GM19043 (cell line): ENCODE results near the gene ZNF311.

Source experiments
- ATAC-seq: cut with Tn5 transposase; IDR thresholded peaks from one replicate; pipeline ENCODE4 v1.9.1; 2021; ENCODE audit warnings: low read depth; ENCODE audit not compliant: unreplicated experiment

ZNF311 gene

DNA sequence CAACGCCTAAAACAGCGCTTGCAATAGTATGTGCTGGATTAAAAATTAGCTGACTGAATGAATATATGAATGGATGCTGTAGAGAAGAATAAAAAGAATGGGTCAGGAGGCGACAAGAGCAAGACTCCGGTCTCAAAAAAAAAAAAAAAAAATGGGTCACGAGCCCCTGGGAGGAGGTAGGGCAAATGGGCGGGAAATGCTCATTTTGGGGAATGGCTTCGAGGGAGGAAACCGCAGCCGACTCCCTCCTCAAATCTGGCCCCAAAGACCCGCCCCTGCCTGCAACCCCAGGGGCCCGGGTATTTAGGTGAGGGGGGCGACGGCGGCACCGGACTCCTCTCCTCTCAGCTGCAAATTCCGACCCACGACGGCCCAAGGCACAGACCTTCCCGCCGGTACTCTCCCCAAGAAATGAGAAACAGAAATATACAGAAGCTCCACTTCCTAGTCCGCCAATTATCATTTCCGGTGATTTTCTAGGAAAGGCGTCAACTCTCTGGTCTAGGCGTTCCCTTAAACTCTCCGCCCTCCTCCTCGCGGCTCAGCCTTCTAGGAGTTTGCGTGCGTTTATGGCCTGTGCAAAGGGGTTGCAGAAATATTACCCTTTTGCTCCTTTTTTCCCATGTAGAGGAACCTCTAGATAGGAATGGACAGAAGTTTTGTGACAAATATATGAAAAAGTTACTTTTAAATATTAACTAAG, at the start of gene ZNF311:
ZNF311 (minus strand) TSS at position 133 of the 703 bp plus-strand sequence. CDS start 1,361 bp downstream, outside the sequence.
- no peak for ATAC-seq

DNA sequence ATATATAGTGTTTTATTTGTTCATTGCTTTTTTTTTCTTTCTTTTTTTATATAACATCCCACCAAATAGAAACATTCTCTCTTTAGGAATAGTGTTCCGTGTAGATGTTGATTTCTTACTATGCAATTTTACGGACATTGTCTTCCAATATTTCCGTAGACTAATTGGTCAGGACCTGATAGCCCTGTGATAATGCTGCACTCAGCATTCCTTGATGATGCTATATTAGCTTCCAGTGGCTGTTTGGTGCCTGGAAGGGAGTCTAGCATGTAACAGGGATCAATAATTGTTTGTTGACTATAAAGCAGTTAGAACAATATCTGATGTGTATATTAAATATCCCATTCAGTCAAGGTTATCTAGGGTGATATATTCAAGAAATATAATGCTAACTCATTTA, 46.6 kb upstream of the ZNF311 start:
- no peak for ATAC-seq

DNA sequence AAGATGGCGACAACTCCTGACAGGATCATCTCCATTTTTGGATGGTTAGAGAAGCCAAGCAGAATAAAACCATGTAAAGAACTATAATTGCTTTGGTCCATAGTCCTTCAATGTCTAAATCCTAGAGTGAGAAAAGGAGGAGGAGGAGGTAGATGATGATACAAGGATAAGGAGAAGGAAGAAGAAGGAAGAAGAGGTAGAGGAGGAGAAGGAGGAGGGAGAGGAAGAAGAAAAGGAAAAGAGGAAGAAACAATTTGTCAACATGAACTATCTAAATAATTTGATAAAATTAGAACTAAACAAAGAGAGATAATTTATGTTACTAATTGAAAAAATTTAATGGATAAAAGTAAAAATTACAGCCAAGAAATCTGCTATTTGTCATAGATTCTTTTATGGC, 40.0 kb upstream of the ZNF311 start, which contains the start of gene OR2W1:
OR2W1 (minus strand) TSS at position 101 of the 400 bp plus-strand sequence; CDS start at position 101, 0 bp downstream.
- ATAC-seq: no peak

DNA sequence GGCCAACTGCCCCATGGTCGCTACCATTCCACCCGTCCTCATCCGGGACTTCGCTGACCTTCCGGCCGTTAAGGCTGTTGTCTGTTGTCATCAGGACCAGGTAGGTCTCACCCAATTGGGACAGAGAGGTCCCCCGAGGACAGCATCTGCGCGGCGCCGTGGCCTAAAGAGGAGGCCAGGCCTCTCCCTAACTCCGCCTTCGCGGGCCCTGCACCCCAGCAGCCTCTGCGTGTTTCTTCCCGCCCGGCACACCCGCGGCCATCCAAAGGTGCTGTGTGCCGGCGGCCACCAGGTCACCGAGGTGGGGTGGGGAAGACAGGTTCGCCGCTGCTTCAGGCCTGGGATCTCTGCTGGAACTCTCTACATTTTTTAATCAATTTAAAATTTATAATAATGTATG, 30.8 kb upstream of the ZNF311 start:
- ATAC-seq: no peak

DNA sequence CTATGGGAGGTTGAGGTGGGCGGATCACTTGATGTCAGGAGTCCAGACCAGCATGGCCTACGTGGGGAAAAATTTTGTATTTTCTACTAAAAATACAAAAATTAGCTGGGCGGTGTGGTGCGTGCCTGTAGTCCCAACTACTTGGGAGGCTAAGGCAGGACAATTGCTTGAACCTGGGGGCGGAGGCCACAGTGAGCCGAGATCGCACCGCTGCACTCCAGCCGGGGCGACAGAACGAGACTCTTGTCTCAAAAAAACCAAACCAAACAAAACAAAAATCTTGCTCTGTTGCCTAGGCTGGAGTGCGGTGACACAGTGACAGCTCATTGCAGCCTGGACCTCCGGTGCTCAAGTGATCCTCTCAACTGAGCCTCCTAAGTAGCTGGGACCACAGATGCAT, 23.7 kb upstream of the ZNF311 start:
- ATAC-seq: no peak

DNA sequence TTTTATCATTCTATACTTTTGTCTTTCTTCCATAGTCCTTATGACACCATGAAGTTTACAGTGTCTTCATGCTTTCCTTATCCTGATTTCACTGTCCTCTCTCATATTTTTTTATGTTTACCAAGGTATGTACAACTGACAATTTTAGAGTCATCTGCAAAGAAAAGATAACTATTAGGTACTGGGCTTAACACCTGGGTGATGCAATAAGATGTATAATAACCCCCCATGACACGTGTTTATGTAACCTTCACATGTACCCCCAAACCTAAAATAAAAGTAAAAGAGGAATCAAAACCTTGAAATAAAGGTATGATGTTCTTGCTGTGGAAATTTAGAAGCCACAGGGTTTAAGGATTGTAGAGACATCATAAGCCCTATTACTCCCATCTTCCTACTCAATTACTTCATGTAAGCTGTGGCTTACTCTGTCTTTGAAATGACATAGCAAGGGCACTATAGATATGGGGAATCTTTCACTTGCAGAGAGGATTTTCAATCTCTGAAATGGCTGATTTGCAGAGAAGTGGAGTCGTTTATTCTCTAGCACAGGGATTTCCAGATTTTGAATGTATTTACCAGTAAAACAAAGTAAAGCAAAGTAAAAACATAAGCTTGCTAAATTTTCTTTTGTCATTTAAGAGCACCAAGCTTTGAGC, 20.9 kb upstream of the ZNF311 start:
- no peak for ATAC-seq

DNA sequence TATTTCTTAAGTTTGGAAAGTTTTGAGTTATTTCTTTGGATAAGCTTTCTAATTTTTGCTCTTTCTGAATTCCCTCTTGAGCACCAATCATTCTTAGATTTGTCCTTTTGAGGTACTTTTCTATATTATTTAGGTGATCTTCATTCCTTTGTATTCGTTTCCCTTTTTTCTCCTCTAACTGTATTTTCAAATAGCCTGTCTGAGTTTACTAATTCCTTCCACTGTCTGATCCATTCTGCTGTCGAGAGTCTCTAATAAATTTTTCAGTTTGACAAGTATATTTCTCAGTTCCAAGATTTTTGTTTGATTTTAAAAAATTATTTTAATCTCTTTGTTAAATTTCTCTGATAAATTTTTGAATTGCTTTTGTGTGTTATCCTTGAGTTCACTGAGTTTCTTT, 16.3 kb upstream of the ZNF311 start:
- no peak for ATAC-seq

DNA sequence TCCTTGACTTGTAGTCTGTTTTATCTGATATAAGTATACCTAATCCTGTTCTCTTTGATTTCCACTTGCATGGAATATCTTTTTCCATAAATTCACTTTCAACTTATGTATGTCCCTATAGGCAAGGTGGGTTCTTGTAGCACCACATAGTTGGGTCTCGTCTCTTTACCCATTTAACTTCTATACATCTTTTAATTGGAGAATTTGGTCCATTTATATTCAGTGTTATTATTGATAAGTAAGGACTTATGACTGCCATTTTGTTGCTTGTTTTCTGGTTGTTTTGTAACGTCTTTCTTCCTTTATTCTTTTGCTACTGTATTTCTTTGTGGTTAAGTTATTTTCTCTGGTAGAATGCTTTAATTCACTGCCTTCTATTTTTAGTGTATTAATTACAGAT, 14.5 kb upstream of the ZNF311 start:
- no peak for ATAC-seq

DNA sequence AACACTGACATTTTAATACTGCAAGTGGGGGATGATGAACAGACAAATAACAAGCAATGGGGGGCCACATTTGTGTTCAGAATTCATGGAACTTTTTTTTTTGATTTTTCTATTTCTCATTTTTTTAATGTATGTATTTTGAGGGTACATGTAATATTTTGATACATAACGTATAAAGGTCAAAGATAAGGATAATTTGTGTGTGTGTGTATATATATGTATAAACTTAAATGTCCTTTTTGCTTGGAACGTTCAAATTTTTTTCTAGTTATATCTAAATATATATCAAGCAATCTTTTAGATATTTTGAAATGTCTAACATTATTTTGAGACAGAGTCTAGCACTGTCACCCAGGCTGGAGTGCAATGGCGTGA, 12.3 kb upstream of the ZNF311 start:
- no peak for ATAC-seq

DNA sequence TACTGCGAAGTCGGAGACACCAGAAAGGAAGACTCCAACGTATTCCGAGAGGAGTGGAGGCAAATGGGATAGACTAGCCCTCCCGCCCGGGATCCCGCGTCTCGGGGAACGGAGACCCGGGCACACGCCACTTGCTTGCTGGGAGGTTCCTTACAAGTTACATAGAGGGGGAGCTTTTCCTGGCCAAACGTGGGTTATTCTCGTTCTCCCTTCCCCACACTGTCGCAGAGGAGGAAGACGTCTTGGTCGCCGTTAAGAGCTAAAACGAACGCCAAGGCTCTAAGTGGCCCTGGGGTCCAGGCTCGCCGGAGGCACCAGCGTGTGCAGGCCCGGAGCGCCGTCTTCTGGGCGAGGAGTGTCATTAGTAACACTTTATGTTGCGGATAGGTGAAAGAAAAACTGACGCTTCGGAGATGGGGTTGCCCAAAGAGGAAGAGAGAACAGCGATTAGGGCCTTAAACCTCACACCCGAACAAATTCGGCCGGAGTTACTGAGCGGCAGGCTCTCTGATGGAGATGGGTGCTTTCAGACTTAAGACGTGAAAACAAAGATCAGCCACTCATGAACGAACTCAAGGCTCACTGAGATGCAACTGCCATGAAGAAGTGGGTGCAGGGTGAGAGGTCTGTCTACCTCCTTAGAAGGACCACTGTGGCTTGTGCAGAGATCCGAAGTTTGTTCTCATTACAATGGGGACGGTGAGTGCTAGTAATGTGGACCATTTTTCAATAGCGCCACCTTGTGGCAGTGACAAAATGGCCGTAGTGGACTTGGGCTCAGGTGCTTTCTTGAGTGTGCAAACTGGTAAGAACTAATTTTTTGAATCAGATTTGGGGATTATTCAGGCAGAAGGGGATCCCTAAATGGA, 11.7 kb upstream of the ZNF311 start:
- peak; percentile 72 for ATAC-seq

DNA sequence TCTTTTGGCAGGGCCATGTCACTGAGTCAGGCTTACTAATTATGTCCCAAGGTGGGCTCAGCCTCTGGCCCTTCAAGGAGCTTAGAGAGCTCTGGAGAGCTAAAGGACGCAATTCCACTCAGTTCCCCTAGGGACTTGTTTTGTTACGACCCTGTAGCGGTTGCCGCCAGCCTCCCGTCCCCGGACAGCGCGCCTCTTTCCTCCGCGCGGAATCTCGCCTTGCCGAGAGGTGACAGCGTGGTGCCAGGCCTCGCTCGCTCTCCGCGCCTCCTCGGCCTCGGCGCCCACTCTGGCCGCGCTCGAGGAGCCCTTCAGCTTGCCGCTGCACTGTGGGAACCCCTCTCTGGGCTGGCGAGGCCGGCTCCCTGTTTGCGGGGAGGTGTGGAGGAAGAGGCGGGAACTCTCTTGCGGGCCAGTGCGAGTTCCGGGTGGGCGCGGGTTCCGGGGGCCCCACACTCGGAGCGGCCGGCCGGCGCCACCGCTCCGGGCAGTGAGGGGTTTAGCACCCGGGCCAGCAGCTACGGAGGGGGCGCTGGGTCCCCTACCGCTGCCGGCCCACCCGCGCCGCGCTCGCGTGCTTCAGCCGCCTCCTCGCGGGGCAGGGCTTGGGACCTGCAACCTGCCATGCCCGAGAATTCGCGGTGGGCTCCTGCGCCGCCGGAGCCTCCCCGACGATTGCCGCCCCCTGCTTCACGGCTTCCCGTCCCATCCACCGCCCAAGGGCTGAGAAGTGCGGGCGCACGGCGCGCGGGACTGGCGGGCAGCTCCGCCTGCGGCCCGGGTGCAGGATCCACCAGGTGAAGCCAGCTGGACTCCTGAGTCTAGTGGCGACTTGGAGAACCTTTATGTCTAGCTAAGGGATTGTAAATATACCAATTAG, 9.9 kb upstream of the ZNF311 start:
- no peak for ATAC-seq

DNA sequence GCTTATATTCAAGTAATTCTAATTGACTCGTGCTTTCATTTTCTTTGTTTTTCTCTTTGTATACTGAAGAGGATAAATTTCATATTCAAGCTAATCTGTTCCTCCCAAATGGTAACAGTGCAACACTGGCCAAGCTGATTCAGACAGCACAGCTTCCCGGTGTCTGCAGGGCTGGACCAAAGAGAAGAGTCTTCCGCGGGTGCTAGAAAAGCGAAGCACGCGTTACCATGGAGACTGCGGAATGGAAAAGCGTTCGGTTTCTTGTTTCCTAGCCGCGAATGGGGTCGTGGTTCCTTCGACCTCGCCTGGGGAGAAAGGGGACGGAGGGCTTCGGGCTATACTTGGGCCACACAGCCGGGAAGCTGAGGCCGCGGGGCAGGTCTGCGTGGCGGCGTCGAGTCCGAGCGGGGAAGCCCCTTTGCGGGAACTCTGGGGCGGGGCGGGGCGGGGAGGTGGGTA, 6.2 kb upstream of the ZNF311 start:
- ATAC-seq: no peak

DNA sequence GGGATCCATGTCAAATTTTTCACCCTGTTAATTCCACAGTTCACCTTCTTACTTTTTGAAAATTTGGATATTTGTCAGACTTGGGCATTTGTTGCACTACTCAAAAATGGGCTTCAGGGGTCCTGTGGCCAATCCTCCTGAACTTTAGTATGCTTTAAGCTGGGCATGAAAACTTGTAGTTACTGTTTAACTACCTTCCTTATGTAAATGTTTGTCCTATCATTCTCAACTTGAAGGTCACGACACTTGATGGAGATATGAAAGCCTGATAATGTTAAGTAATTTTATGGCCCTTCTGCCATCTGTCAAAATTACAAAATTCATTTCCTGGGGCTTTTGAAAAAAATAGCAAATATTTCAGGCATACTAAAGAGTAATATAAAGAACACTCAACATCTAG, 4.2 kb upstream of the ZNF311 start:
- no peak for ATAC-seq

DNA sequence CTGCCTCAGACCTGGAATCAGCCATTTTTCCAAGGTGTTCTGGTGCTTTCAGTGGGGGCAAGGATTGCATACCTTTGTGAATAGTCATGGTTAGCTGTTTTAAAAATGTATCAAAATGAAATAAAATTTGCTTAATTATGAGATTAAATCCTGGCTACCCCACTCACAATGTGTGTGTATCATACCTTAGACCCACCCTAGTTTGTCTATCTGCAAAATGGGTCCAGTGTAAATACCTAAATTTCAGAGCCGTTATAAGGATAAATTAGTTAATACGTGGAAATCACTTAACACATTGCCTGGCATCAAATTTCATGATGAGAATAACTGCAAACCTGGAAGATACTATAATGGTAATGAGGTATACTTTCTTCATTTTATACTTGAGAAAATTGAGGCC, 3.0 kb upstream of the ZNF311 start:
- ATAC-seq: no peak

DNA sequence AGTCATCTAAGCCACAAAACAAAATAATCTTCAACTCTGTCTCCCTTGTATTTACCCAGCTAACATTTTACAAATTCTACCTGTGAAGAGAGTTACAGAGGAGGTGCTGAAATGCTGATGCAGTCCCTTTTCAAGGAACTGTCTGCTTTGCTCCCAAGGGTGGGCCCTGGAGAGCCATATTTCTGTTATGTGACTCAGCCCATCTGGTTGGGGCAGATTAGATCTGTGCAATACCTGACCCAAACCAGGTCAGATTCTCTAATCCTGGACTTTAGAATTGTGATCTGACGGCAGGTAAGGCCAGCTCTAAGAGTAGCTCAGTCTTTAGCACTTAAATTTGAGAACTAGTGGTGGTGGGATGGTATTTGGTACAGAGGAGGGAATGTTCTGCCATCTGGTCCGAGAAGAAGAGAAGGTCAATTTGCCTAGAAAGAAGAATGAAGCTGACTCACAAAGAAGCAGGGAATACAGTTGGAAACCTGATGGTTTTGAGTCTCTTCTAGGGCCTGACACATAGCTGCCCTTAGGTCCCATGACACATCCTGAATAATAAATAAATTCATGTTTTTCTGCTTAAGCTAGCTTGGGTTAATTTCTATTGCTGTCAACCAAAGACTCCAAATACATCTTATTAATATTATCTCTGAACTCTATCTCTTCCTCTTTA, 8.1 kb downstream of the ZNF311 start:
- ATAC-seq: no peak

DNA sequence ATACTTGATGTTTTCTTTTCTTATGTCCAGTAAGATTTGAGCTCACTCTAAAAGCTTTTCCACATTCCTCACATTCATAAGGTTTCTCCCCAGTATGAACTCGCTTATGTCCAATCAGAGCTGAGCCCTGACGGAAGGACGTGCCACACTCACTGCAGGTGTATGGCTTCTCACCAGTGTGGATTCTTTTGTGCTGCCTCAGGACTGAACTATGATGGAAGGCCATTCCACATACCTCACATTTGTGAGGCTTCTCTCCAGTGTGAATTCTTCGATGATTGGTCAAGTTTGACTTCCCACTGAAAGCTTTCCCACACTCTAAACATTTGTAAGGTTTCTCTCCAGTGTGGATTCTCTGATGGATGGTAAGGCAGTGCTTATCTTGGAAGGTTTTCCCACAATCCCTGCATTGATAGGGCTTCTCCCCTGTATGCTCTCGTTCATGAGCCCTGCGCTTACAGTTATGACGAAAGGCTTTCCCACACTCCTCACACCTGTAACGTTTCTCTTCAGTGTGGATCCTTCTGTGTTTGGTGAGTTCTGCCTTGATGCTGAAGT, 9.9 kb downstream of the ZNF311 start:
- no peak for ATAC-seq

DNA sequence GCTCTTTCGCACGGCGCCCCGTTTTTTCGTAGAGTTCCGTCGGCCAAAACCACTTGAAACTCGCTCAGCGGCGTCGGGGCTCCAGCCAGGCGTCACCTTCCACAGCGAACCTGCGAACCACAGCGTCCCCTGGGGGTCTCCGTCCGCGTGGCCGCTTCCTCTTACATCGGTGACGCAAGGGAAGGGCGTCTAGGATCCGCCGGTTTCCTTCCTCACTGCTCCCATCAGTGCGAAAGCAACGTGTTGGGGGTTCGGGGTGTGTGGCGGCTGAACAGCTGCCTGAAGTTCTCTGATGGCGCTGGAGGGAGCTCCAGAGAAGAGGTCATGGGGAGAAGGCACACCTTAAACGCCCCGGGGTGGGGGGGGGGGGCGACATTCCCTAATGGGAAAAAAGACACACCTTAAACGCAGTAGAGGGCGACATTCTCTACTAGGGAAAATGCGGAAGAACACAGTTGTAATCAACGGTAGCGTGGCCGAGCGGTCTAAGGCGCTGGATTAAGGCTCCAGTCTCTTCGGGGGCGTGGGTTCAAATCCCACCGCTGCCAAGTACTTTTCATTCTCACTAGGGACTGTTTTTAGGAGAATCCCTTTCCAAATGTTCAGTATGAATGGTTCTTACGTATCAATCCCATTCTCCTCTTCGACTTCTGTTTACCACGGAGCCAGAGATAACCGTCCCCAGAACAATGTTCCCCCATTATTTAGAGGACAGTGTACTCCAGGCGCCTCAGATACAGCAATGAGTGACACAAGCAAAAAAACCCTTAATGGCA, 16.4 kb downstream of the ZNF311 start:
- ATAC-seq: peak; percentile 57

DNA sequence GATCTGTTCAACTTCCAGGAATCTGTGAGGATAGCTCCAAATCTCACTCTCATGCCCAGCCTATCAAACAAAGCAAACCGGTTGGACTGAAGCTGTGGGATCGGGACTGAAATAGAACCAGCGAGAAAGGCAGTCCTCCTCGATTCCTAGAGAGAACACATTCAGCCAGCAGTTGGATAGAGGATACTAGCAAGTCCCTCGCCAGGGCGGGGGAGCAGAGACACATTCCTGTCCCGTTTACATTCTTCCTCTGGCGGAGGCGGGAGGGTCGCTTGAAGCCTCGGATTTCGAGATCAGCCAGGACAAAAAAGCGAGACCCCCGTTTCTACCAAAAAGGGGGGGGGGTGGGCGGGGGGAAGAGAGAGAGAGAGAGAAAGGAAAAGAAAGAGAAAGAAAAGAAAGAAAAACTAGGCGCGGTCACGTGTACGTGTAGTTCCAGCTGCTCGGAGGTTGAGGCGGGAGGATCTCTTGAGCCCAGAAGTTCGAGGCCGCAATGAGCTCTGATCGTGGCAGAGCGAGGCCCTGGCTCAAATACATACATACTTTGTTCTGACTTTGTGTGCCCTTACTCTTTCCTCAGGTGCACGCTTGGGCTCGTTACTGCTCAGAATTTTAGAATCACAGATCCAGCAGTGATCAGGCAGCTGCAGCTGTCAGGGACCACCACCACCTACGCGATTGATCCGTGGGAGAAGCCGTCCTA, 19.5 kb downstream of the ZNF311 start:
- no peak for ATAC-seq
